A549 treated with DMSO at 1 μM for 4 hours (cell line): ENCODE data around the gene FAM161A. TPM values are rescaled to one million over a fixed set of nuclear protein-coding genes. Genes with fewer than 3 reads are reported as not detected.

Experiments
- total RNA-seq: library from RNA; stranded (reverse); fragments of 200-300 nt; extraction: Qiagen RNA extraction; gene quantifications from 5 replicates; pipeline ENCODE4 v1.2.3, GENCODE V29; 2022; ENCODE audit warnings: low read depth

The FAM161A gene, protein sequence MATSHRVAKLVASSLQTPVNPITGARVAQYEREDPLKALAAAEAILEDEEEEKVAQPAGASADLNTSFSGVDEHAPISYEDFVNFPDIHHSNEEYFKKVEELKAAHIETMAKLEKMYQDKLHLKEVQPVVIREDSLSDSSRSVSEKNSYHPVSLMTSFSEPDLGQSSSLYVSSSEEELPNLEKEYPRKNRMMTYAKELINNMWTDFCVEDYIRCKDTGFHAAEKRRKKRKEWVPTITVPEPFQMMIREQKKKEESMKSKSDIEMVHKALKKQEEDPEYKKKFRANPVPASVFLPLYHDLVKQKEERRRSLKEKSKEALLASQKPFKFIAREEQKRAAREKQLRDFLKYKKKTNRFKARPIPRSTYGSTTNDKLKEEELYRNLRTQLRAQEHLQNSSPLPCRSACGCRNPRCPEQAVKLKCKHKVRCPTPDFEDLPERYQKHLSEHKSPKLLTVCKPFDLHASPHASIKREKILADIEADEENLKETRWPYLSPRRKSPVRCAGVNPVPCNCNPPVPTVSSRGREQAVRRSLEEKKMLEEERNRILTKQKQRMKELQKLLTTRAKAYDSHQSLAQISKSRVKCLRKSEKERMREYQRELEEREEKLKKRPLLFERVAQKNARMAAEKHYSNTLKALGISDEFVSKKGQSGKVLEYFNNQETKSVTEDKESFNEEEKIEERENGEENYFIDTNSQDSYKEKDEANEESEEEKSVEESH
- 6.2 to 8.7 TPM (median 7.7 TPM) in 5 replicates for total RNA-seq

DNA sequence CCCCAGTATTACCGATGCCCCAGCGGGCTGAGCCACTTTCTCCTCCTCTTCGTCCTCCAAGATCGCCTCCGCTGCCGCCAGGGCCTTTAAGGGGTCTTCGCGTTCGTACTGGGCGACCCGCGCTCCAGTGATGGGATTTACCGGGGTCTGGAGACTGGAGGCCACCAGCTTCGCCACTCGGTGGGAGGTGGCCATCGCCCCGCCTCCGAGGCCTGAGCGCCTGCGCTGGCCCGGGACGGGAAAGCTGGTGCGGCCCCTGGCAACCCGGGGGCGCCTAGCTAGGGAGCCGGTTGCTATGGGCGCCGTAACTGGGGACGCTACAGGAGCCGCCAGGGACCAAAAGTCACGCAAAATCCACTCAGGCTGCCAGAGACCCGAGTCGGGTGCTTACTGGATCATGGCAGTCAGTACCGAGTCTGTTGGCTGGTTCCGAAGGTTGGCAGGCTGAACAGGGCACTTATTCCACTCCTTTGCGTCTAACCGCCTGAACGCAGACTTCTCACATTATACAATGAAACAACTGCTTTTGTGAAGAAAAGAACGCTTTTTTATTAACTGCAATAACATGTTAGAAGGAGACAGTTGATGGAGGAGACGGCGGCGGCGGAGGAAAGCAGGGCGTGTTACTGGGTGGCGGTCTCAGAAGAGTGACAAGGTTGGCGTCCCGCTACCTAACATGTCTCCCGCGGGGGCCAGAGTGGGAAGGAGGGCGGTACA, at the start of gene FAM161A:
FAM161A (minus strand) TSS at position 214 of the 717 bp plus-strand sequence; CDS start at position 195, 19 bp downstream.

DNA sequence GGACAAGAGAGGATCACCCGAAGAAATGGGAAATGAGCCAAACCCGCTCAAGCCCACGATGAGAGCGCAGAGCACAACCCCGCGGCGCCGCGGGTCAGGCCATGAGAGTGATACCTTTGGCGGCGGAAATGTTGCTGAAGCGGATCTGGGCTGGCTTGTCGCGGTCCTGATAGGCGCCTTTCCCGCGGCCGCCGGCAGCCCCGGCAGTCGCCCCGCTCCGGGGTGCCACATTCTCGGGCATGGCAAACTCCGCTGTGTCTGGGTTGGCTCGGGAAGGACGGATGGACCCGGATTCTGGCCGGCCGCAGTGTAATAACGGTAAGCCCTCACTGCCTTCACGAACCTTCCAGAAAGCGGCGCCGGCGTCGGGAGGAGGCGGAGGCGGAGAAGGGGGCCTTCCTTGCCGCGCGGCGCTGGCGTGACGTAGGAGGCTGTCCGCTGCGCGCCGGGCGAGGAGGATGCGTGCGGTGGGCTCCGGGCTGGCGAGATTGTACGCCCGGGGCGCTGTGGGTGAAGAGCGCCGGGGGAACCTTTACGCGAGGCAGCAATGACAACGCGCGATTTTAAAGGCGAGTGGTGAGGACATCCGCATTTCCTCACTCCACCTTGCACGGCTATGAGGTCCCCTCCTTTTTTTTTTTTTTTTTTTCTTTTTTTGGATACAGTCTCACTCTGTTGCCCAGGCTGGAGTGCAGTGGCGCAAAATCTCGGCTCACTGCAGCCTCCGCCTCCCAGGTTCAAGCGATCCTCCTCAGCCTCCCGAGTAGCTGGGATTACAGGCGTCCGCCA, 34.6 kb upstream of the FAM161A start, which contains the start of gene CCT4:
CCT4 (minus strand) TSS at position 390 of the 789 bp plus-strand sequence; CDS start at position 241, 149 bp downstream.

Other genes starting within 250 kb of the FAM161A start
- 275 to 347 TPM (median 337 TPM) in 5 replicates for gene CCT4, start 34.6 kb upstream of the FAM161A start, total RNA-seq
- gene COMMD1, start 51.6 kb upstream of the FAM161A start, total RNA-seq: 41.9 to 47.8 TPM (median 45.0 TPM) in 5 replicates